Measurements from ENCODE around the gene XRCC4.

Gene XRCC4

DNA sequence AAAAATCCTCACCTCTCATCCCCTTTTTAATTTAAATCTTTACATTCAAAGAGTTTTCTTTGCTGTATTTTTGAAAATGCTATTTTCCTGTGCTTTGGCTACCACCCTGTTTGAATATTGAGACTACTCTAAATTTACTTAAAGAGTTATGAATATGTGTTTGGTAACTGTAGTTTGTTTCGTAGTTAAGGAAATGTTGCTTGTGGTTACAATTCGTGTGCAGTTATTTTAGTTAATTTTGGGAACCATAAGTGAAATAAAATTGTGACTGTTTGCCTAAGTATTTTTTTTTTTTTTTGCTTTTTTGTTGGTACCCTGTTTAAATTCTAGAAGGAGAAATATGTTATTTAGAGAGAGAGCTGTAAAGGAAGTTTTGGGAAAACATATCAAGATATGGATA is 78.7 kb downstream of the XRCC4 start:
- H3K4me1 ChIP-seq (ENCODE audit: control insufficient read depth in 2 of 2, insufficient read depth in 1 of 2, low read depth in 1 of 2, low read length in 2 of 2): no peaks in the 10 kb centered on the region
- no peaks in the 10 kb centered on the region for H3K79me1 ChIP-seq (ENCODE audit: low read depth, low read length)
- H2BK5ac ChIP-seq (ENCODE audit: low read length): no peak overlapping the region
- no peak overlapping the region for H2BK15ac ChIP-seq (ENCODE audit: low read length)
- 100% methylated on average over 2 of the region's 2 CpGs; no CpG with 5 or more reads in 1 of the 2 donors for WGBS, 2 donors (ENCODE audit: extremely low coverage in 2 of 2, insufficient read length in 2 of 2, insufficient replicate concordance in 1 of 2)
- no peak overlapping the region for H3K23ac ChIP-seq (ENCODE audit: low read depth, low read length, poor library complexity)
- no peak overlapping the region for H3K9ac ChIP-seq (ENCODE audit: low read depth, low read length, poor library complexity)
- H3K4me3 ChIP-seq (ENCODE audit: low read length in 2 of 2): no peak overlapping the region
- no peak overlapping the region for H3K27ac ChIP-seq (replicated peaks; ENCODE audit: low read length)
- no peak overlapping the region for H3K18ac ChIP-seq (ENCODE audit: low read length)
- no peak overlapping the region for H2AK5ac ChIP-seq (ENCODE audit: low read depth, low read length)
- H3K4ac ChIP-seq (ENCODE audit: low read length): no peak overlapping the region
- H3K9me3 ChIP-seq (replicated peaks in 1 of 2; ENCODE audit: control insufficient read depth in 2 of 2, insufficient read depth in 1 of 2, low read depth in 1 of 2, low read length in 2 of 2): no peaks in the 10 kb centered on the region
- H3K27me3 ChIP-seq (ENCODE audit: control insufficient read depth in 3 of 3, insufficient read depth in 3 of 3, low read depth in 1 of 3, low read length in 3 of 3): no peaks in the 10 kb centered on the region
- H4K8ac ChIP-seq (ENCODE audit: low read depth, low read length): no peak overlapping the region
- no peak overlapping the region for H2AFZ ChIP-seq (ENCODE audit: low read length)
- H3K4me2 ChIP-seq (ENCODE audit: insufficient read depth, low read length, poor library complexity, severe bottlenecking): no peak overlapping the region
- no peak overlapping the region for H3K14ac ChIP-seq (ENCODE audit: low read length)
- no peak for DNase-seq (ENCODE audit: low spot score)
- H3K36me3 ChIP-seq (replicated peaks in 1 of 2; ENCODE audit: control insufficient read depth in 2 of 2, insufficient read depth in 2 of 2, low read length in 2 of 2): no peaks in the 10 kb centered on the region
- no peak overlapping the region for H4K91ac ChIP-seq (ENCODE audit: low read depth, low read length, poor library complexity)
- H2BK120ac ChIP-seq (ENCODE audit: low read depth, low read length): no peak overlapping the region
- no peak overlapping the region for H2BK12ac ChIP-seq (ENCODE audit: low read length)

DNA sequence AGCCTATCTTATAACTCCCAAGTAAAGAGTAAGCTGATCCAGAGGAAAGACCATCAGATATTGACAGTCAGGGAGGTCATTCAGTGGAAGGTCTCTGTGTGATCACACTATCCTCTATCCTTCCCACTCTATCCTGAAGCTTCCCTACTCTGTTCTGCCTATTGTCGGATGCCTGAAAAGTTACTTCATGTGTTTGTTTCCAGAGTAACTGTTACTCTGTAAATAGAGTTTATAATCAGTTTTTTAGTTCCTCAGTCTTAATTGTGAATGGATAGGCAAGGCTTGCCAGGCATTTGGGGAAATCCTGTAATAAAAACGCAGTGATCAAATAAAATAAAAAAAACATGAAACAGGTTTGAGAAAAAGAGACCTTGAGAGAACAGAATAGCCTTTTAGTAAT is 79.8 kb downstream of the XRCC4 start:
- no peak overlapping the region for H3K4ac ChIP-seq (ENCODE audit: low read length)
- no CpG with 5 or more reads among the region's 2 CpGs for WGBS, 2 donors (ENCODE audit: extremely low coverage in 2 of 2, insufficient read length in 2 of 2, insufficient replicate concordance in 1 of 2)
- H4K8ac ChIP-seq (ENCODE audit: low read depth, low read length): no peak overlapping the region
- no peak overlapping the region for H3K14ac ChIP-seq (ENCODE audit: low read length)
- H3K23ac ChIP-seq (ENCODE audit: low read depth, low read length, poor library complexity): no peak overlapping the region
- no peaks in the 10 kb centered on the region for H3K79me1 ChIP-seq (ENCODE audit: low read depth, low read length)
- H3K27ac ChIP-seq (replicated peaks; ENCODE audit: low read length): no peak overlapping the region
- no peak overlapping the region for H3K18ac ChIP-seq (ENCODE audit: low read length)
- no peak overlapping the region for H2AK5ac ChIP-seq (ENCODE audit: low read depth, low read length)
- no peaks in the 10 kb centered on the region for H3K36me3 ChIP-seq (replicated peaks in 1 of 2; ENCODE audit: control insufficient read depth in 2 of 2, insufficient read depth in 2 of 2, low read length in 2 of 2)
- no peak for DNase-seq (ENCODE audit: low spot score)
- no peak overlapping the region for H4K91ac ChIP-seq (ENCODE audit: low read depth, low read length, poor library complexity)
- H2BK120ac ChIP-seq (ENCODE audit: low read depth, low read length): no peak overlapping the region
- H3K27me3 ChIP-seq (ENCODE audit: control insufficient read depth in 3 of 3, insufficient read depth in 3 of 3, low read depth in 1 of 3, low read length in 3 of 3): no peaks in the 10 kb centered on the region
- H2BK12ac ChIP-seq (ENCODE audit: low read length): no peak overlapping the region
- H2AFZ ChIP-seq (ENCODE audit: low read length): no peak overlapping the region
- H3K4me2 ChIP-seq (ENCODE audit: insufficient read depth, low read length, poor library complexity, severe bottlenecking): no peak overlapping the region
- no peak overlapping the region for H3K4me3 ChIP-seq (ENCODE audit: low read length in 2 of 2)
- H3K9ac ChIP-seq (ENCODE audit: low read depth, low read length, poor library complexity): no peak overlapping the region
- no peak overlapping the region for H2BK5ac ChIP-seq (ENCODE audit: low read length)
- no peak overlapping the region for H2BK15ac ChIP-seq (ENCODE audit: low read length)
- H3K4me1 ChIP-seq (ENCODE audit: control insufficient read depth in 2 of 2, insufficient read depth in 1 of 2, low read depth in 1 of 2, low read length in 2 of 2): no peaks in the 10 kb centered on the region
- H3K9me3 ChIP-seq (replicated peaks in 1 of 2; ENCODE audit: control insufficient read depth in 2 of 2, insufficient read depth in 1 of 2, low read depth in 1 of 2, low read length in 2 of 2): no peaks in the 10 kb centered on the region

DNA sequence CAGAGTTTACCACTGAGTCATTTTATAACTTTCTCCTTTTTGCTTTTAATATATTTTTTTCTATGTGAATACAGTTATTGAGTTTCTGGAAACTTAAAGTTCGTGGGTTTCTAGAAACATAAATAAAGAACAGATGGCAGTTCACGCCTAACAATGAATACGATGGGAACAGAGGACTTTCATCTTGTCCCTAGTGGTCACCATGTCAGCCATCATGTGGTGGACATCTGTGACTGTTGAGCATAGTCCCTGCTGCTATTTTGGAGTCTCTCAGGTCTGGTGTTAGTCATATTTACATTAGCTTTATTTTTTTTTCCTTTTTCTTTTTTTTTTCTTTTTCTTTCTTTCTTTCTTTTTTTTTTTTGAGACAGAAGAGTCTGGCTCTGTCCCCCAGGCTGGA is 85.3 kb downstream of the XRCC4 start:
- Histone ChIP-seq H4K91ac (ENCODE audit: low read depth, low read length, poor library complexity) (no peak overlapping the region), H3K23ac (ENCODE audit: low read depth, low read length, poor library complexity) (no peak overlapping the region), H2BK15ac (ENCODE audit: low read length) (no peak overlapping the region), H3K4me1 (ENCODE audit: control insufficient read depth in 2 of 2, insufficient read depth in 1 of 2, low read depth in 1 of 2, low read length in 2 of 2) (no peaks in the 10 kb centered on the region), H3K27ac (replicated peaks; ENCODE audit: low read length) (no peak overlapping the region), H2BK120ac (ENCODE audit: low read depth, low read length) (no peak overlapping the region), H3K79me1 (ENCODE audit: low read depth, low read length) (no peaks in the 10 kb centered on the region), H2AK5ac (ENCODE audit: low read depth, low read length) (no peak overlapping the region), H2BK12ac (ENCODE audit: low read length) (no peak overlapping the region), H3K9ac (ENCODE audit: low read depth, low read length, poor library complexity) (no peak overlapping the region), H3K4me3 (ENCODE audit: low read length in 2 of 2) (no peak overlapping the region), H2BK5ac (ENCODE audit: low read length) (no peak overlapping the region), H3K27me3 (ENCODE audit: control insufficient read depth in 3 of 3, insufficient read depth in 3 of 3, low read depth in 1 of 3, low read length in 3 of 3) (no peaks in the 10 kb centered on the region), H3K4ac (ENCODE audit: low read length) (no peak overlapping the region), H3K4me2 (ENCODE audit: insufficient read depth, low read length, poor library complexity, severe bottlenecking) (no peak overlapping the region), H4K8ac (ENCODE audit: low read depth, low read length) (no peak overlapping the region), H3K9me3 (replicated peaks in 1 of 2; ENCODE audit: control insufficient read depth in 2 of 2, insufficient read depth in 1 of 2, low read depth in 1 of 2, low read length in 2 of 2) (no peaks in the 10 kb centered on the region), H2AFZ (ENCODE audit: low read length) (no peak overlapping the region), H3K14ac (ENCODE audit: low read length) (no peak overlapping the region), H3K18ac (ENCODE audit: low read length) (no peak overlapping the region), H3K36me3 (replicated peaks in 1 of 2; ENCODE audit: control insufficient read depth in 2 of 2, insufficient read depth in 2 of 2, low read length in 2 of 2) (no peaks in the 10 kb centered on the region)
- DNase-seq (ENCODE audit: low spot score): no peak
- WGBS, 2 donors (ENCODE audit: extremely low coverage in 2 of 2, insufficient read length in 2 of 2, insufficient replicate concordance in 1 of 2): no CpG with 5 or more reads among the region's 3 CpGs

DNA sequence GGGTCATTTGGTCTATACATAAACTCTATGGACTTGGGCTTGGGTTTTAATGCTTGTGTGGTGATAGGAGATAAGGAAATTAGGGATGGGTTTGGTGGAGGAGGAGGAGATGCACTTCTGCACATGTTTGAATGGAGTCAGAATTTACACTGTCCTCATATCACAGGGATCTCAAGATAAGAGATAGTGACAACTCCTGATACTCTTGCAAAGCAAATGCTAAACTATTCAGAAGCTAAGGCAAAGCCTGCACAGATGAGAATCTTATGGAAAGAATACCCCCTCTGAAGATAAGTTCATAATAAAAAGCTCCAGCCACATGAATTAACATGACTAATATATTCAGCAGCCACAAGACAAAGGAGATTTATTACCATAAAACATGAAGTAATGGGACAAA is 90.2 kb downstream of the XRCC4 start:
- Histone ChIP-seq H3K4me2 (ENCODE audit: insufficient read depth, low read length, poor library complexity, severe bottlenecking) (no peak overlapping the region), H3K9me3 (replicated peaks in 1 of 2; ENCODE audit: control insufficient read depth in 2 of 2, insufficient read depth in 1 of 2, low read depth in 1 of 2, low read length in 2 of 2) (peaks cover 0 to 4% of the 10 kb centered on the region in 2 donors), H4K91ac (ENCODE audit: low read depth, low read length, poor library complexity) (no peak overlapping the region), H2BK5ac (ENCODE audit: low read length) (no peak overlapping the region), H3K4me1 (ENCODE audit: control insufficient read depth in 2 of 2, insufficient read depth in 1 of 2, low read depth in 1 of 2, low read length in 2 of 2) (no peaks in the 10 kb centered on the region), H3K36me3 (replicated peaks in 1 of 2; ENCODE audit: control insufficient read depth in 2 of 2, insufficient read depth in 2 of 2, low read length in 2 of 2) (no peaks in the 10 kb centered on the region), H3K14ac (ENCODE audit: low read length) (no peak overlapping the region), H3K23ac (ENCODE audit: low read depth, low read length, poor library complexity) (no peak overlapping the region), H2AFZ (ENCODE audit: low read length) (no peak overlapping the region), H2BK120ac (ENCODE audit: low read depth, low read length) (no peak overlapping the region), H3K4ac (ENCODE audit: low read length) (no peak overlapping the region), H2AK5ac (ENCODE audit: low read depth, low read length) (no peak overlapping the region), H2BK15ac (ENCODE audit: low read length) (no peak overlapping the region), H3K27ac (replicated peaks; ENCODE audit: low read length) (no peak overlapping the region), H3K27me3 (ENCODE audit: control insufficient read depth in 3 of 3, insufficient read depth in 3 of 3, low read depth in 1 of 3, low read length in 3 of 3) (no peaks in the 10 kb centered on the region), H3K4me3 (ENCODE audit: low read length in 2 of 2) (no peak overlapping the region), H3K79me1 (ENCODE audit: low read depth, low read length) (no peaks in the 10 kb centered on the region), H2BK12ac (ENCODE audit: low read length) (no peak overlapping the region), H3K9ac (ENCODE audit: low read depth, low read length, poor library complexity) (no peak overlapping the region), H4K8ac (ENCODE audit: low read depth, low read length) (no peak overlapping the region), H3K18ac (ENCODE audit: low read length) (no peak overlapping the region)
- DNase-seq (ENCODE audit: low spot score): no peak
